Erythroblast (primary cell): Measurements from ENCODE around the gene PIGL.

Experiments
- GATA1 ChIP-seq: IDR thresholded peaks from 2 replicates; pipeline ENCODE4 v1.6.1; 2011; ENCODE audit warnings: low read depth, mild to moderate bottlenecking, control low read depth, low read length, moderate library complexity
- POLR2A ChIP-seq: IDR thresholded peaks from 2 replicates; pipeline ENCODE4 v1.6.1; 2011; ENCODE audit warnings: mild to moderate bottlenecking, low read length

GRCh38 chr17:16232391-16232790 is 15.4 kb downstream of the PIGL start:
- no peak for TF ChIP-seq POLR2A
- TF ChIP-seq GATA1: no peak
